SH-SY5Y (cell line): ENCODE measurements around the gene OVOL1.

Experiments
- GATA2 ChIP-seq: IDR thresholded peaks from 2 replicates; pipeline ENCODE4 v1.6.1; 2011; ENCODE audit warnings: mild to moderate bottlenecking, low read depth, low read length
- GATA3 ChIP-seq: IDR thresholded peaks from 2 replicates; pipeline ENCODE4 v1.6.1; 2011; ENCODE audit warnings: low read depth, mild to moderate bottlenecking, low read length, moderate library complexity

DNA sequence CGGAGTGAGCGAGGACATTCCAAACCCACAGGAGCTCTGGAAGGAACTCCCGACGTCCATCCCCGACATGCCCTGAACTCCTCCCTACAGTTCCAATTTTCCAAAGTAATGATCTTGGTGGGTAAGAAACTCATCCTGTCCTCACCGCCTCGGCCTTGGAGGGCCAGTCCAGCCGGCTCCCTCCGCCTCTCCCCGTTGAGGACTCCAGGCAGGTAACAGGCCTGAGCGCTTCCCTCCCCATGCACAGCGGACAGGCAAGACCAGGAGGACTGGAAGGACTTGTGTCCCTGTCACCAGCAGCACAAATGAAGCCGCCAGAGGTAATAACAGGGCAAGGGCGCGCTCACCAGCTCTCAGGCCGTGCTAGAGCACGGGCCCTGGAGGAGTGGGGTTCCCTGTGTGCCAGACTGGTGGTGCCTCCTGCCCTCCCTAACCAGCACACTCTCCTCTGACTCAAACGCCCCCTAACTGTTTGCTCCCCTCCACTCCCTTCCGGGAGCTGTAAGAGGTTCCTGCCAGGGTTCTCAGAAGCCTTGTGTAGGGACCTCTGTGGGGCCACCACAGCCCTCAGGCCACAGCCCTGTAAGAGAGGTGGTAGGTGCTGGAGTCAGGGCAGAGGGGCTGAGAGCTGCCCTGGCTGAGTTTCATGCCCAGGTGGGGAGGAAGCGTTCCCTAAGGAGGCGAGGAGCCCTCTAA, 17.1 kb downstream of the OVOL1 start:
- TF ChIP-seq GATA3 (no peak), GATA2 (no peak)
